A549 treated with dexamethasone at 1 μM for 4 hours (cell line): Measurements from ENCODE around the gene LGR5. TPM values are rescaled to one million over a fixed set of nuclear protein-coding genes. Genes with fewer than 3 reads are reported as not detected.

Experiments used
- total RNA-seq: library from RNA; stranded (reverse); fragments of 200-300 nt; extraction: Qiagen RNA extraction; gene quantifications from 5 replicates; pipeline ENCODE4 v1.2.3, GENCODE V29; 2022

LGR5 gene
- total RNA-seq, result 0.02 TPM in 1 of 5 replicates, not detected in the others

GRCh38 chr12:71439613-71440344, at the start of gene LGR5:
TSS of gene LGR5 (plus strand) at chr12:71439798. CDS start at chr12:71440081, 283 bp downstream.

Other genes starting within 250 kb of the LGR5 start
- 11.4 to 18.1 TPM (median 14.7 TPM) in 5 replicates for gene ZFC3H1, start 224.1 kb downstream of the LGR5 start, total RNA-seq
- 3.8 to 4.9 TPM (median 4.2 TPM) in 5 replicates for gene THAP2, start 224.5 kb downstream of the LGR5 start, total RNA-seq
- gene TMEM19, start 246.3 kb downstream of the LGR5 start, total RNA-seq, result 33.4 to 38.9 TPM (median 35.8 TPM) in 5 replicates